DOHH2 (cell line): ENCODE measurements around the gene SH3RF3.

Source experiments
- H3F3A ChIP-seq: fragments of 200-600 bp; sonication (generic), shearing (Covaris generic); 2 replicates; pipeline ENCODE4 v1.6.0; 2016; ENCODE audit warnings: antibody characterized with exemption, mild to moderate bottlenecking; ENCODE audit not compliant: control insufficient read depth, insufficient read depth
- H3K27ac ChIP-seq: fragments of 200-600 bp; sonication (generic); 2 replicates; pipeline ENCODE4 v1.5.1; 2014; ENCODE audit warnings: low read depth, mild to moderate bottlenecking, low read length, moderate library complexity
- H3K27me3 ChIP-seq: fragments of 200-600 bp; sonication (generic); 2 replicates; pipeline ENCODE4 v1.6.1; 2014; ENCODE audit warnings: mild to moderate bottlenecking, low read length, mixed read lengths; ENCODE audit not compliant: control insufficient read depth
- H3K36me3 ChIP-seq: fragments of 200-600 bp; sonication (generic); 2 replicates; pipeline ENCODE4 v1.6.1; 2014; ENCODE audit warnings: mild to moderate bottlenecking, low read length, moderate library complexity, mixed read lengths; ENCODE audit not compliant: control insufficient read depth
- H3K4me1 ChIP-seq: fragments of 200-600 bp; sonication (generic); 2 replicates; pipeline ENCODE4 v1.6.1; 2014; ENCODE audit warnings: mild to moderate bottlenecking, low read length, mixed read lengths; ENCODE audit not compliant: control insufficient read depth
- H3K4me2 ChIP-seq: fragments of 200-600 bp; sonication (generic); 2 replicates; pipeline ENCODE4 v1.6.0; 2014; ENCODE audit warnings: mild to moderate bottlenecking, low read length, moderate library complexity
- H3K4me3 ChIP-seq: fragments of 200-600 bp; sonication (generic); 2 replicates; pipeline ENCODE4 v1.5.1; 2014; ENCODE audit warnings: mild to moderate bottlenecking, low read length, mixed read lengths
- H3K79me2 ChIP-seq: fragments of 200-600 bp; sonication (generic); 2 replicates; pipeline ENCODE4 v1.6.1; 2014; ENCODE audit warnings: mild to moderate bottlenecking, low read length, mixed read lengths; ENCODE audit not compliant: control insufficient read depth
- H3K9me2 ChIP-seq: fragments of 200-600 bp; sonication (generic); replicated peaks from 2 replicates; pipeline ENCODE4 v1.6.1; 2014; ENCODE audit warnings: mild to moderate bottlenecking, low read length, mixed read lengths; ENCODE audit not compliant: control insufficient read depth
- H3K9me3 ChIP-seq: fragments of 200-600 bp; sonication (generic); 2 replicates; pipeline ENCODE4 v1.6.1; 2014; ENCODE audit warnings: antibody characterized with exemption, low read length, mixed read lengths; ENCODE audit not compliant: control insufficient read depth, insufficient read depth
- H4K20me1 ChIP-seq: fragments of 200-600 bp; sonication (generic); 2 replicates; pipeline ENCODE4 v1.6.0; 2014; ENCODE audit warnings: low read depth, mild to moderate bottlenecking, antibody characterized with exemption, low read length, moderate library complexity; ENCODE audit not compliant: control insufficient read depth, insufficient read depth
- EZH2phosphoT487 ChIP-seq: fragments of 200-600 bp; sonication (generic); IDR thresholded peaks from 2 replicates; pipeline ENCODE4 v1.6.1; 2017; ENCODE audit warnings: borderline replicate concordance, mild to moderate bottlenecking, antibody characterized with exemption, low read length, moderate library complexity, mixed read lengths
- TF ChIP-seq, protein P1 (sequence below): fragments of 200-600 bp; sonication (generic); IDR thresholded peaks from one replicate; pipeline ENCODE4 v1.5.1; 2014; ENCODE audit warnings: antibody characterized with exemption, mild to moderate bottlenecking, low read depth, low read length; ENCODE audit not compliant: poor library complexity, severe bottlenecking

SH3RF3 gene

DNA sequence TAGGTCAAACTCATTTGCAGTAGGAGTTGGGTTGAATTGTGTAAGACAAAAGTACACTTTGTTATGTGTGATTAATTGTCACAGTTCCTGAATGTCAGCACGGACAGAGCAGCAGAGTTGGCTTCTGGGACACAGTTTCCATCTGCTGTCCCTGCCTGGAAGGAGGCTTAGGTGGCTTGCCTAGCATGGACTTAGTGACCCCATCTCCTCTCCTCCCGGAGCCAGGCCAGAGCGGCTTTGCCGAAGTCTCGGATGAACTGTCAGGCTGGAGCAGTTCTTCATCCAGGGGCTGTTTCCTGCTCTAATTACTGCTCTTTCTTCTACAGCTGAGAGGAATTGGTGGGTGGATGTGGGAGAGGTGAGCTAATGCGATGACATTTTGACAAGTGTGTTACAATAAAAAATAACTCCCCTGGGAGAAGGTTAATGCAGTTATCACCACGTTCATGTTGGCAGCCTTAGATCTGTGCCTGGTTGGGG is 102.0 kb downstream of the SH3RF3 start:
- H3K4me2 ChIP-seq, result no peak overlapping the region
- no peaks in the 10 kb centered on the region for H4K20me1 ChIP-seq
- H3K9me3 ChIP-seq, result no peaks in the 10 kb centered on the region
- H3K27ac ChIP-seq, result no peak overlapping the region
- no peak overlapping the region for H3K4me3 ChIP-seq
- peaks cover 11% of the 10 kb centered on the region; the same call in 1 of the 2 replicates for H3K27me3 ChIP-seq
- H3K9me2 ChIP-seq, result no peaks in the 10 kb centered on the region
- H3K36me3 ChIP-seq, result no peaks in the 10 kb centered on the region
- H3F3A ChIP-seq, result no peaks in the 10 kb centered on the region
- H3K79me2 ChIP-seq, result no peaks in the 10 kb centered on the region
- no peaks in the 10 kb centered on the region for H3K4me1 ChIP-seq
- TF ChIP-seq, protein P1, sequence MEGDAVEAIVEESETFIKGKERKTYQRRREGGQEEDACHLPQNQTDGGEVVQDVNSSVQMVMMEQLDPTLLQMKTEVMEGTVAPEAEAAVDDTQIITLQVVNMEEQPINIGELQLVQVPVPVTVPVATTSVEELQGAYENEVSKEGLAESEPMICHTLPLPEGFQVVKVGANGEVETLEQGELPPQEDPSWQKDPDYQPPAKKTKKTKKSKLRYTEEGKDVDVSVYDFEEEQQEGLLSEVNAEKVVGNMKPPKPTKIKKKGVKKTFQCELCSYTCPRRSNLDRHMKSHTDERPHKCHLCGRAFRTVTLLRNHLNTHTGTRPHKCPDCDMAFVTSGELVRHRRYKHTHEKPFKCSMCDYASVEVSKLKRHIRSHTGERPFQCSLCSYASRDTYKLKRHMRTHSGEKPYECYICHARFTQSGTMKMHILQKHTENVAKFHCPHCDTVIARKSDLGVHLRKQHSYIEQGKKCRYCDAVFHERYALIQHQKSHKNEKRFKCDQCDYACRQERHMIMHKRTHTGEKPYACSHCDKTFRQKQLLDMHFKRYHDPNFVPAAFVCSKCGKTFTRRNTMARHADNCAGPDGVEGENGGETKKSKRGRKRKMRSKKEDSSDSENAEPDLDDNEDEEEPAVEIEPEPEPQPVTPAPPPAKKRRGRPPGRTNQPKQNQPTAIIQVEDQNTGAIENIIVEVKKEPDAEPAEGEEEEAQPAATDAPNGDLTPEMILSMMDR, result no peak
- no peak for TF ChIP-seq EZH2phosphoT487

GRCh38 chr2:109231428-109231827 is 102.4 kb downstream of the SH3RF3 start:
- no peak overlapping the region for H3K4me3 ChIP-seq
- H3K9me2 ChIP-seq, result no peaks in the 10 kb centered on the region
- H3K4me2 ChIP-seq, result no peak overlapping the region
- H3F3A ChIP-seq, result no peaks in the 10 kb centered on the region
- no peak for TF ChIP-seq EZH2phosphoT487
- TF ChIP-seq, protein P1, result no peak
- H4K20me1 ChIP-seq, result no peaks in the 10 kb centered on the region
- peaks cover 11% of the 10 kb centered on the region; the same call in 1 of the 2 replicates for H3K27me3 ChIP-seq
- H3K9me3 ChIP-seq, result no peaks in the 10 kb centered on the region
- no peak overlapping the region for H3K27ac ChIP-seq
- H3K36me3 ChIP-seq, result no peaks in the 10 kb centered on the region
- H3K4me1 ChIP-seq, result no peaks in the 10 kb centered on the region
- H3K79me2 ChIP-seq, result no peaks in the 10 kb centered on the region

DNA sequence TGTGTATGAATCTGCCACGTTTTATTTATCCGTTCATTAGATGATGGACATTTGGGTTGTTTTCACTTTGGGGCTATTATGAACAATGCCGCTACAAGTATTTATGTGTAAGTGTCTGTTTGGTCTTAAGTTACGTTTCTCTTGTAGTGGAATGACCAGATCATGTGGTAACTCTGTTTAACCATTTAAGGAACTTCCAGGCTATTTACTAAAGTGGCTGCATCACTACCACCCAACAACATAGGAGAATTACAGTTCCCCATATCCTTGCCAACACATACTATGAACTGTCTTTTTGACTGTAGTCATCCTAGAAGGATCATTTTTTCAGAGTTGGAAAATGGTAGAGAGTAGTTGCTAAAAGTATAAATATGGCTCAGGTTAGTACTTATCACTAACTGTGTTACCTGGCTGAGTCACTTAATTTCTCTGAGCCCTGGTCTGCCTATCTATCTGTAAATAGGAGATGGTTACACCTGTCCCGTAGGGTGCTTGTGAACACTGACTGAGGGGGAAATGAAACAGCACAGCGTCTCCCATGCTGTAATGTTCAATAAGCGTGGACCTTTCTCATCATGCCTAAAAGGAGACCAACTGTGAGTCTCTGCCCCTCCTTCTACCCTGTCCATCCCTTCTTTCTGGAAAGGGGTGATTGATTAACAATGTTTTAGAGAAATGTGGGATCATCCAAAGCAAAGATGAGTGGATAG is 103.1 kb downstream of the SH3RF3 start:
- Histone ChIP-seq H3F3A (no peaks in the 10 kb centered on the region), H3K4me1 (no peaks in the 10 kb centered on the region), H3K27me3 (peaks cover 11% of the 10 kb centered on the region; the same call in 1 of the 2 replicates), H3K36me3 (no peaks in the 10 kb centered on the region), H3K9me3 (no peaks in the 10 kb centered on the region), H4K20me1 (no peaks in the 10 kb centered on the region), H3K4me3 (no peak overlapping the region), H3K79me2 (no peaks in the 10 kb centered on the region), H3K27ac (no peak overlapping the region), H3K9me2 (no peaks in the 10 kb centered on the region), H3K4me2 (no peak overlapping the region)
- no peak for TF ChIP-seq EZH2phosphoT487
- TF ChIP-seq, protein P1, result no peak
